Mesendoderm (in vitro differentiated cells): ENCODE results near the gene TOMM5.

Experiments used
- DNase-seq: peaks from one replicate; pipeline ENCODE4 v3.0.0; 2013
- H2AK5ac ChIP-seq: 2 replicates; pipeline ENCODE4 v1.6.1; 2013; ENCODE audit warnings: low read length, inconsistent platforms
- H2BK120ac ChIP-seq: 2 replicates; pipeline ENCODE4 v1.6.1; 2013; ENCODE audit warnings: low read depth, mild to moderate bottlenecking, low read length, moderate library complexity, mixed read lengths
- H2BK15ac ChIP-seq: replicated peaks from 2 replicates; pipeline ENCODE4 v1.6.1; 2013; ENCODE audit warnings: low read depth, mild to moderate bottlenecking, moderate library complexity
- H2BK5ac ChIP-seq: 2 replicates; pipeline ENCODE4 v1.6.1; 2013; ENCODE audit warnings: low read length, inconsistent platforms
- H3K18ac ChIP-seq: 2 replicates; pipeline ENCODE4 v1.6.1; 2013; ENCODE audit warnings: mild to moderate bottlenecking, low read length, mixed read lengths
- H3K23ac ChIP-seq: one replicate; pipeline ENCODE4 v1.6.1; 2013; ENCODE audit warnings: low read length
- H3K27ac ChIP-seq: 2 replicates; pipeline ENCODE4 v1.5.1; 2013; ENCODE audit warnings: low read depth, mild to moderate bottlenecking, inconsistent platforms, low read length, moderate library complexity
- H3K27me3 ChIP-seq: 2 replicates; pipeline ENCODE4 v1.6.1; 2013; ENCODE audit warnings: low read length, control low read depth, mild to moderate bottlenecking, inconsistent platforms; ENCODE audit not compliant: insufficient read depth, poor library complexity
- H3K36me3 ChIP-seq: 2 replicates; pipeline ENCODE4 v1.6.1; 2013; ENCODE audit warnings: low read length, inconsistent platforms; ENCODE audit not compliant: control insufficient read depth, insufficient read depth
- H3K4ac ChIP-seq: one replicate; pipeline ENCODE4 v1.6.1; 2013; ENCODE audit warnings: low read depth, mild to moderate bottlenecking, low read length, moderate library complexity
- H3K4me1 ChIP-seq: 2 replicates; pipeline ENCODE4 v1.6.1; 2013; ENCODE audit warnings: low read depth, low read length, inconsistent platforms; ENCODE audit not compliant: control insufficient read depth
- H3K4me2 ChIP-seq: 2 replicates; pipeline ENCODE4 v1.6.1; 2013; ENCODE audit warnings: low read length
- H3K4me3 ChIP-seq: 2 replicates; pipeline ENCODE4 v1.5.1; 2013; ENCODE audit warnings: mild to moderate bottlenecking, low read length
- H3K56ac ChIP-seq: one replicate; pipeline ENCODE4 v1.6.1; 2013; ENCODE audit warnings: low read length
- H3K79me1 ChIP-seq: 2 replicates; pipeline ENCODE4 v1.6.1; 2013; ENCODE audit warnings: low read length, inconsistent platforms
- H3K79me2 ChIP-seq: 2 replicates; pipeline ENCODE4 v1.6.1; 2013; ENCODE audit warnings: mild to moderate bottlenecking, low read length; ENCODE audit not compliant: control insufficient read depth, insufficient read depth
- H3K9ac ChIP-seq: 2 replicates; pipeline ENCODE4 v1.6.1; 2013; ENCODE audit warnings: low read length, inconsistent platforms
- H4K5ac ChIP-seq: one replicate; pipeline ENCODE4 v1.6.1; 2013; ENCODE audit warnings: low read length
- H4K8ac ChIP-seq: one replicate; pipeline ENCODE4 v1.6.1; 2013; ENCODE audit warnings: low read depth, mild to moderate bottlenecking, control low read depth, low read length, moderate library complexity
- WGBS: extraction: QIAGEN DNeasy Blood & Tissue Kit; methylation state at CpG from one replicate; pipeline ENCODE4 v1.1.7; 2013; ENCODE audit warnings: low lambda C conversion rate, missing lambda C conversion rate; ENCODE audit not compliant: insufficient coverage; ENCODE audit errors: extremely low coverage; 5-methylcytosine and 5-hydroxymethylcytosine counted together

TOMM5 gene

GRCh38 chr9:37551468-37551867 is 40.9 kb downstream of the TOMM5 start:
- H3K27me3 ChIP-seq = no peaks in the 10 kb centered on the region
- H3K4me2 ChIP-seq = no peak overlapping the region
- no peaks in the 10 kb centered on the region for H3K4me1 ChIP-seq
- no peak overlapping the region for H3K56ac ChIP-seq
- H4K5ac ChIP-seq = no peak overlapping the region
- H3K23ac ChIP-seq = no peak overlapping the region
- H2BK15ac ChIP-seq = no peak overlapping the region
- no peak overlapping the region for H3K27ac ChIP-seq
- H2BK5ac ChIP-seq = no peak overlapping the region
- H4K8ac ChIP-seq = no peak overlapping the region
- H3K79me2 ChIP-seq = no peaks in the 10 kb centered on the region
- H3K79me1 ChIP-seq = no peaks in the 10 kb centered on the region
- no peak overlapping the region for H3K9ac ChIP-seq
- H2AK5ac ChIP-seq = no peak overlapping the region
- no peak for DNase-seq
- no peak overlapping the region for H2BK120ac ChIP-seq
- H3K4me3 ChIP-seq = no peak overlapping the region
- WGBS = no CpG with 5 or more reads among the region's 3 CpGs
- no peak overlapping the region for H3K4ac ChIP-seq
- no peaks in the 10 kb centered on the region for H3K36me3 ChIP-seq
- H3K18ac ChIP-seq = no peak overlapping the region

DNA sequence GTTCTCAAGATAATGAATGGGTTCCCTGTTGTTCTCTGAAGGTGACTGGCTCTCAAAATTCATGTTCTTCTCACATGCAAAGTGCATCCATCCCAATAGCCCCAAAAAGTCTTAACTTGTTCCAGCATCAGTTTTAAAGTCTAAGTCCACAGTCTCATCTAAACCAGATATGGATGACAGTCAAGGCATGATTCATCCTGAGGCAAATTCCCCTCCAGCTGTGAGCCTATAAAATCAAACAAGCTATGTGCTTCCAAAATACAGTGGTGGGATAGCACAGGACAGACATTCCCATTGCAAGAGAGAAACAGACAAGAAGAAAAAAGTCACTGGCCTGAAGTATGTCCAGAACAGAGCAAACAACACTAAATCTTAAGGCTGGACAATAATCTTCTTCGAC is 41.6 kb downstream of the TOMM5 start:
- no peak overlapping the region for H3K4me3 ChIP-seq
- H3K36me3 ChIP-seq = no peaks in the 10 kb centered on the region
- H3K4me2 ChIP-seq = no peak overlapping the region
- no peaks in the 10 kb centered on the region for H3K79me1 ChIP-seq
- no peak overlapping the region for H3K23ac ChIP-seq
- no peak overlapping the region for H3K9ac ChIP-seq
- no peak overlapping the region for H3K4ac ChIP-seq
- WGBS = no CpG with 5 or more reads among the region's 1 CpG
- H3K79me2 ChIP-seq = no peaks in the 10 kb centered on the region
- H2BK15ac ChIP-seq = no peak overlapping the region
- H2BK120ac ChIP-seq = no peak overlapping the region
- no peak overlapping the region for H3K27ac ChIP-seq
- H3K4me1 ChIP-seq = no peaks in the 10 kb centered on the region
- H2BK5ac ChIP-seq = no peak overlapping the region
- H4K8ac ChIP-seq = no peak overlapping the region
- H2AK5ac ChIP-seq = no peak overlapping the region
- no peak overlapping the region for H3K56ac ChIP-seq
- DNase-seq = no peak
- H4K5ac ChIP-seq = no peak overlapping the region
- H3K18ac ChIP-seq = no peak overlapping the region
- no peaks in the 10 kb centered on the region for H3K27me3 ChIP-seq

GRCh38 chr9:37549527-37549926 is 42.9 kb downstream of the TOMM5 start:
- no peak overlapping the region for H2AK5ac ChIP-seq
- no peak overlapping the region for H3K23ac ChIP-seq
- H4K5ac ChIP-seq = no peak overlapping the region
- no peaks in the 10 kb centered on the region for H3K27me3 ChIP-seq
- no peaks in the 10 kb centered on the region for H3K79me2 ChIP-seq
- no peaks in the 10 kb centered on the region for H3K36me3 ChIP-seq
- H3K79me1 ChIP-seq = no peaks in the 10 kb centered on the region
- H3K9ac ChIP-seq = no peak overlapping the region
- no peak overlapping the region for H2BK15ac ChIP-seq
- no peak for DNase-seq
- no peak overlapping the region for H3K18ac ChIP-seq
- H3K4me2 ChIP-seq = no peak overlapping the region
- H3K27ac ChIP-seq = no peak overlapping the region
- no peak overlapping the region for H4K8ac ChIP-seq
- no peak overlapping the region for H3K4me3 ChIP-seq
- H3K4me1 ChIP-seq = no peaks in the 10 kb centered on the region
- no peak overlapping the region for H3K56ac ChIP-seq
- no peak overlapping the region for H3K4ac ChIP-seq
- no peak overlapping the region for H2BK120ac ChIP-seq
- no peak overlapping the region for H2BK5ac ChIP-seq

DNA sequence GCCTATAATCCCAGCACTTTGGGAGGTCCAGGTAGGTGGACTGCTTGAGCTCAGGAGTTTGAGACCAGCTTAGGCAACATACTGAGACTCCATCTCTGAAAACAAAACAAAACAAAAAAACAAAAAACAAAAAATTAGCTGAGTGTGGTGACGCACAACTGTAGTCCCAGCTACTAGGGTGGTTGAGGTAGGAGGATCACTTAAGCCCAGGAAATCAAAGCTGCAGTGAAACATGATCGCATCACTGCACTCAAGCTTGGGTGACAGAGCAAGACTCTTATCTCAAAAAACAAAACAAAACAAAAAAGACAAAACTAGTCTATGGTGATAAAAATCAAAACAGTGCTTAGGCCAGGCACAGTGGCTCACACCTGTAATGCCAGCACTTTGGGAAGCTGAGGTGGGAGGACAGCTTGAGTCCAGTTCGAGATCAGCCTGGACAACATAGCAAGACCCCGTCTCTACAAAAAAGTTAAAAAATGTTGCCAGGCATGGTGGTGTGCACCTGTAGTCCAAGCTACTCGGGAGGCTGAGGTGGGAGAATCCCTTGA is 45.0 kb downstream of the TOMM5 start:
- Histone ChIP-seq H2AK5ac (no peak overlapping the region), H4K5ac (no peak overlapping the region), H4K8ac (no peak overlapping the region), H3K4me1 (no peaks in the 10 kb centered on the region), H2BK15ac (no peak overlapping the region), H2BK5ac (no peak overlapping the region), H3K79me1 (no peaks in the 10 kb centered on the region), H3K18ac (no peak overlapping the region), H3K23ac (no peak overlapping the region), H3K4me3 (no peak overlapping the region), H2BK120ac (no peak overlapping the region), H3K4ac (no peak overlapping the region), H3K56ac (no peak overlapping the region), H3K79me2 (no peaks in the 10 kb centered on the region), H3K27ac (no peak overlapping the region), H3K9ac (no peak overlapping the region), H3K27me3 (no peaks in the 10 kb centered on the region), H3K4me2 (no peak overlapping the region), H3K36me3 (no peaks in the 10 kb centered on the region)
- no CpG with 5 or more reads among the region's 5 CpGs for WGBS
- DNase-seq = no peak

- H3K36me3 ChIP-seq = peaks cover 1% of the 10 kb centered on the region
- no peak overlapping the region for H4K8ac ChIP-seq
- H3K18ac ChIP-seq = no peak overlapping the region
- H3K4me2 ChIP-seq = no peak overlapping the region
- H3K79me1 ChIP-seq = no peaks in the 10 kb centered on the region
- H3K27me3 ChIP-seq = no peaks in the 10 kb centered on the region
- H2BK5ac ChIP-seq = no peak overlapping the region
- no peak overlapping the region for H3K23ac ChIP-seq
- no CpG with 5 or more reads among the region's 1 CpG for WGBS
- no peak overlapping the region for H2BK120ac ChIP-seq
- no peak overlapping the region for H4K5ac ChIP-seq
- DNase-seq = no peak
- no peaks in the 10 kb centered on the region for H3K4me1 ChIP-seq
- H3K4ac ChIP-seq = no peak overlapping the region
- no peak overlapping the region for H3K9ac ChIP-seq
- H2AK5ac ChIP-seq = no peak overlapping the region
- no peak overlapping the region for H3K27ac ChIP-seq
- no peak overlapping the region for H3K56ac ChIP-seq
- no peak overlapping the region for H2BK15ac ChIP-seq
- no peak overlapping the region for H3K4me3 ChIP-seq
- H3K79me2 ChIP-seq = no peaks in the 10 kb centered on the region
Observed at GRCh38 chr9:37543468-37543867, 48.9 kb downstream of the TOMM5 start.

GRCh38 chr9:37542895-37543294 is 49.5 kb downstream of the TOMM5 start:
- no peak overlapping the region for H2AK5ac ChIP-seq
- no peak overlapping the region for H3K9ac ChIP-seq
- WGBS = no CpG with 5 or more reads among the region's 1 CpG
- H3K23ac ChIP-seq = no peak overlapping the region
- no peak overlapping the region for H3K4me3 ChIP-seq
- no peak overlapping the region for H3K4me2 ChIP-seq
- H3K4me1 ChIP-seq = no peaks in the 10 kb centered on the region
- no peaks in the 10 kb centered on the region for H3K27me3 ChIP-seq
- DNase-seq = no peak
- no peak overlapping the region for H3K18ac ChIP-seq
- no peak overlapping the region for H4K5ac ChIP-seq
- no peak overlapping the region for H3K27ac ChIP-seq
- H3K79me1 ChIP-seq = no peaks in the 10 kb centered on the region
- H3K4ac ChIP-seq = no peak overlapping the region
- no peaks in the 10 kb centered on the region for H3K79me2 ChIP-seq
- H2BK15ac ChIP-seq = no peak overlapping the region
- H4K8ac ChIP-seq = no peak overlapping the region
- no peak overlapping the region for H3K56ac ChIP-seq
- H2BK120ac ChIP-seq = no peak overlapping the region
- no peak overlapping the region for H2BK5ac ChIP-seq
- H3K36me3 ChIP-seq = peaks cover 3% of the 10 kb centered on the region
